ENCODE results near the gene KHDRBS2.

DNA sequence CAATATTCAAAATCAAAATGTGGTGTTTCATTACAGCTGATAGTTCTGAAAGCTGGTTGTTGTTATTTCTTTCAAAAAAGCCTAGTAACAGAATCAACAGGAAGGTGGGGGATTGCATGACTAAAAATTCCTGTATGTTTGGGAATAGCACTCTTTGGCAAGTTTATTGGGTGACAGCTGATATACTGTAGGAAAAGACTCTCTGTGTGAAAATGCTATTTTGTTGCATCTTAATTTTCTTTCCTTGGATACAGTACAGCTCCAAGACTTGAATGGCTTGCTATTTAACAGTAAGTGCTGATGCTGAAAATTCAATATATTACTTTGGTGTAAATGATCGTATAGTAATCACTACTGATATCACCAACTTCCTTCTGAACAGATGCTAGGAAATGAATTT is 336.1 kb downstream of the KHDRBS2 start:
- no peak for TF ChIP-seq ARNT (IDR thresholded peaks at IDR 0.05)
- TF ChIP-seq ELF4 (IDR thresholded peaks at IDR 0.05) = no peak
